Measurements from ENCODE around the gene COQ4. TPM values are rescaled to one million over a fixed set of nuclear protein-coding genes. Genes with fewer than 3 reads are reported as not detected.

COQ4 gene
- total RNA-seq, 1 experiment from 2014 or later, result 28.3 TPM

GRCh38 chr9:128358090-128358489 is 35.5 kb downstream of the COQ4 start:
- H3K27me3 ChIP-seq (ENCODE audit: low read length), result no peaks in the 10 kb centered on the region
- H3K9ac ChIP-seq (ENCODE audit: low read length), result no peak overlapping the region
- DNase-seq, result no peak
- H3K79me2 ChIP-seq (ENCODE audit: low read length), result no peaks in the 10 kb centered on the region
- no peaks in the 10 kb centered on the region for H3K9me3 ChIP-seq (ENCODE audit: low read length)
- H2AFZ ChIP-seq (ENCODE audit: low read length), result no peak overlapping the region
- no peak overlapping the region for H3K4me3 ChIP-seq (ENCODE audit: low read length)
- H3K9me2 ChIP-seq (replicated peaks; ENCODE audit: insufficient read depth, low read length), result no peaks in the 10 kb centered on the region
- H3K27ac ChIP-seq (ENCODE audit: low read length), result no peak overlapping the region
- H3K36me3 ChIP-seq (ENCODE audit: insufficient read depth, low read length), result no peaks in the 10 kb centered on the region
- peaks cover 8% of the 10 kb centered on the region; the same call in 1 of the 2 replicates for H3K4me1 ChIP-seq (ENCODE audit: low read length)
- no peaks in the 10 kb centered on the region for H4K20me1 ChIP-seq (ENCODE audit: insufficient read depth, low read depth, low read length)
- H3K4me2 ChIP-seq (ENCODE audit: low read depth, low read length, poor library complexity, severe bottlenecking), result no peak overlapping the region

DNA sequence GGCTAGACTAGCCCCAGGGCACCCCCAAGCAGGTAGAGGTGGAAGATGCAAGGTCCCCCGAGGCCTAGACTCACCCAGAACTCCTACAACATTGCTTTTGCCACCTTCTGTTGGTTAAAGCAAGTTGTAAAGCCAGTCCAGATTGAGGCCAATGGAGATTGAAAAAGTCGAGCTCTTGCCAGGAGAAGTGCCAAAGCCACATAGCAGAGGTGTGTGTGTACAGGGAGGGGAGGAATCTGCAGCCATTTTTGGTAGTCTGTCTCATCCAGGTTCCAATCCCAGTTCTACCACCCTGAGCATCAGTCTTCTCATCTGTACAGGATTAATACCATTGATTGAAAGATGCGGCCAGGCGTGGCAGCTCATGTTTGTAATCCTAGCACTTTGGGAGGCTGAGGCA is 36.2 kb downstream of the COQ4 start:
- Histone ChIP-seq H3K4me2 (ENCODE audit: low read depth, low read length, poor library complexity, severe bottlenecking) (no peak overlapping the region), H3K79me2 (ENCODE audit: low read length) (no peaks in the 10 kb centered on the region), H3K27ac (ENCODE audit: low read length) (no peak overlapping the region), H3K9me3 (ENCODE audit: low read length) (no peaks in the 10 kb centered on the region), H3K9ac (ENCODE audit: low read length) (no peak overlapping the region), H3K9me2 (replicated peaks; ENCODE audit: insufficient read depth, low read length) (no peaks in the 10 kb centered on the region), H3K36me3 (ENCODE audit: insufficient read depth, low read length) (no peaks in the 10 kb centered on the region), H3K4me1 (ENCODE audit: low read length) (peaks cover 8% of the 10 kb centered on the region; the same call in 1 of the 2 replicates), H3K27me3 (ENCODE audit: low read length) (no peaks in the 10 kb centered on the region), H2AFZ (ENCODE audit: low read length) (no peak overlapping the region), H3K4me3 (ENCODE audit: low read length) (no peak overlapping the region), H4K20me1 (ENCODE audit: insufficient read depth, low read depth, low read length) (no peaks in the 10 kb centered on the region)
- no peak for DNase-seq

DNA sequence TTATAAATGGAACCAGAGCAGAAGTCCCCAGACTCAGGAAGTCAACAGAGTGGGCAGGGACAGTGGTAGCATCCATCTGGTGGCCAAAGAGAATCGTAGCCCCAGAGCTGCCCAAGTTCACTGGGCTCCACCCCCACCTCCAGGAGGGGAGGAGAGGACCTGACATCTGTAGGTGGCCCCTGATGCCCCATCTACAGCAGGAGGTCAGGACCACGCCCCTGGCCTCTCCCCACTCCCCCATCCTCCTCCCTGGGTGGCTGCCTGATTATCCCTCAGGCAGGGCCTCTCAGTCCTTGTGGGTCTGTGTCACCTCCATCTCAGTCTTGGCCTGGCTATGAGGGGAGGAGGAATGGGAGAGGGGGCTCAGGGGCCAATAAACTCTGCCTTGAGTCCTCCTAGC is 38.2 kb downstream of the COQ4 start:
- no peak overlapping the region for H3K27ac ChIP-seq (ENCODE audit: low read length)
- H3K4me1 ChIP-seq (ENCODE audit: low read length), result peaks cover 19% of the 10 kb centered on the region
- no peak overlapping the region for H3K4me2 ChIP-seq (ENCODE audit: low read depth, low read length, poor library complexity, severe bottlenecking)
- no peaks in the 10 kb centered on the region for H3K79me2 ChIP-seq (ENCODE audit: low read length)
- H3K36me3 ChIP-seq (ENCODE audit: insufficient read depth, low read length), result no peaks in the 10 kb centered on the region
- no peak overlapping the region for H3K4me3 ChIP-seq (ENCODE audit: low read length)
- no peaks in the 10 kb centered on the region for H4K20me1 ChIP-seq (ENCODE audit: insufficient read depth, low read depth, low read length)
- no peak overlapping the region for H3K9ac ChIP-seq (ENCODE audit: low read length)
- H3K9me3 ChIP-seq (ENCODE audit: low read length), result no peaks in the 10 kb centered on the region
- no peak for DNase-seq
- no peaks in the 10 kb centered on the region for H3K9me2 ChIP-seq (replicated peaks; ENCODE audit: insufficient read depth, low read length)
- H2AFZ ChIP-seq (ENCODE audit: low read length), result no peak overlapping the region
- H3K27me3 ChIP-seq (ENCODE audit: low read length), result no peaks in the 10 kb centered on the region

DNA sequence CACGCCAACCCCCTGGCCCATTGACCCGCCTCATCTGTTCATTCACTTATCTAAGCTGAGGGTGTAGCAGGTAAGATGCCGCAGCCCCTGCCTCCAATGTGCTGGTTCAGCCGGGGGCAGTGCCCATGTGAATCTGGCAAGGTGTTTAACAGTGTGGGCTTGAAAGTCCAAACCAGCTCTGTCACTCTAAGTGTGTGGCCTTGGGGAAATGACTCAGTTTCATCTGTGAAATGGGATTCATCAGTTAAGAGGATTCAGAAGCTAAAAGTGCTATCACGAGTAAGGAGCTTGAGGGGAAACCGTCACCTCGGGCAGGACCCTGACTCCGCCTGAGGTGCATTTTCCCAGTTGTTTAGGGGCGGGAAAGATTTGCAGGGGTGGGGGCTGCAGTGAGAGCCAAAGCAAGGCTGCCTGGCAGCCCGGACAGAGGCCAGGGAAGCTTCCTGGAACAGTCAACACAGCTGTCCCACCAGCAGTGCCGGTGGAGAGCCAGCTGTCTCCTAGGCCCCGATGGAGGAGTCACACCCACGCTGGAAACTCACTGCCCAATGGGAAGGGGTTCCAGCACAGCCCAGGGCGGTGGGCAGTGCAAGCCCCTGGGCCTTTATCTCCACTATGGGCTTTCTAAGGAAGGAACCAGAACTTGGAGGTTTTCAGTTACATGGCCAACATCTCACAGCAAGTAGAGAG is 38.8 kb downstream of the COQ4 start:
- H3K79me2 ChIP-seq (ENCODE audit: low read length), result no peaks in the 10 kb centered on the region
- peaks cover 19% of the 10 kb centered on the region for H3K4me1 ChIP-seq (ENCODE audit: low read length)
- H3K4me3 ChIP-seq (ENCODE audit: low read length), result no peak overlapping the region
- no peaks in the 10 kb centered on the region for H3K27me3 ChIP-seq (ENCODE audit: low read length)
- DNase-seq, result no peak
- H4K20me1 ChIP-seq (ENCODE audit: insufficient read depth, low read depth, low read length), result no peaks in the 10 kb centered on the region
- H3K36me3 ChIP-seq (ENCODE audit: insufficient read depth, low read length), result no peaks in the 10 kb centered on the region
- H2AFZ ChIP-seq (ENCODE audit: low read length), result peak overlapping the region; percentile 61; the same call in 1 of the 2 replicates
- peak overlapping the region; percentile 56 for H3K4me2 ChIP-seq (ENCODE audit: low read depth, low read length, poor library complexity, severe bottlenecking)
- no peaks in the 10 kb centered on the region for H3K9me2 ChIP-seq (replicated peaks; ENCODE audit: insufficient read depth, low read length)
- H3K9ac ChIP-seq (ENCODE audit: low read length), result peak overlapping the region; percentile 34; the same call in 1 of the 2 replicates
- no peaks in the 10 kb centered on the region for H3K9me3 ChIP-seq (ENCODE audit: low read length)
- H3K27ac ChIP-seq (ENCODE audit: low read length), result no peak overlapping the region

DNA sequence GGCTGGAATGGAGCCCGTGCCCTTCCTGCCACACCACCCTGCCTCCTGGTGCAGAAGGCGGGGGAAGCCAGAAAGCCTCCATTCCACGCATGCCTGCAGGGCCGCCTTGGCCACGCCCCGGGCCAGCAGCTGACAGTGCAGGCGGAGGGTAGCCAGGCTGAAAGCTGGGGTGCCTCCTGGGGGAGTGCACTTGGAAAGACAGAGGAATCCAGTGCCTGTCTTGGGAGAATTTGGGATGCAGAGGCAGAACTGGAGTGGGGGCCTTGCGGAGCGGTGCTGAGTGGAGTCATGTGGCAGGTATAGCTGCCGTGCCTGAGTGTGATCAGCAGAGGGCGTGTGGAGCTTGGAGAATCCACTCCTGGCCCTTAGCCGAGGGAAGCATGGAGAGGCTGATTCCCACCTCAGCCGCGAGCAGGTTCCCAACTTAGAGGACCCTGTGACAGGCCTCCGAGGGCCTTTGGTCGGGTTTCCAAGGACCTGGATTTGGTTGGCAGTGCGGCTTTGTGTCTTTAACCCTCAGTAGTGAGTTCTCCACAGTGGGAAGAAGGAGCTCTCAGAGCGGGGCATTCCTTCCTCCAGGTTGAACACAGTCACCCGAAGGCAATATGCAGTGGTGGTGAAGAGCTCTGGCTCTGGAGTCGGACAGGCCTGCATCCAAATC is 39.5 kb downstream of the COQ4 start:
- Histone ChIP-seq H3K9ac (ENCODE audit: low read length) (peak overlapping the region; percentile 34), H3K36me3 (ENCODE audit: insufficient read depth, low read length) (no peaks in the 10 kb centered on the region), H4K20me1 (ENCODE audit: insufficient read depth, low read depth, low read length) (no peaks in the 10 kb centered on the region), H3K27me3 (ENCODE audit: low read length) (no peaks in the 10 kb centered on the region), H3K9me3 (ENCODE audit: low read length) (no peaks in the 10 kb centered on the region), H2AFZ (ENCODE audit: low read length) (peak overlapping the region; percentile 61; the same call in 1 of the 2 replicates), H3K79me2 (ENCODE audit: low read length) (no peaks in the 10 kb centered on the region), H3K27ac (ENCODE audit: low read length) (no peak overlapping the region), H3K4me1 (ENCODE audit: low read length) (peaks cover 19% of the 10 kb centered on the region), H3K9me2 (replicated peaks; ENCODE audit: insufficient read depth, low read length) (no peaks in the 10 kb centered on the region), H3K4me3 (ENCODE audit: low read length) (peak overlapping the region; percentile 52), H3K4me2 (ENCODE audit: low read depth, low read length, poor library complexity, severe bottlenecking) (peak overlapping the region; percentile 56)
- DNase-seq, result peak; percentile 85

DNA sequence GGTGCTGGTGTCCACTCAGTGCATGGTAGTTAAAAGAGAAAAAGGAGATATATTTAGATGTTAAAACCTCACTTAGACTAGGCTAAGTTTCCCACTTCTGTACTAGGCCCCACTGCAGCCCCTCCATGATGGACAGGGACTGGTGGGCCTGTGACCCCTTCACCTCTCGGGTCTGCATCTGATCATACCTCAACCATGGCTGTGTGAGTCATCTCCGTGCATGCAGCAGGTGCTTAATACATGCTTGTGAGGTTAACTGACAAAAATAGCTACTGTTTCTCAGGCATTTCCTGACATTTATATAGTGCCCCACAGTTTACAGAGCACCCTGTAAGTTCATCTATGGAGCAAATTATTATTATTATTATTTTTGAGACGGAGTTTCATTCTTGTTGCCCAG is 40.1 kb downstream of the COQ4 start:
- H4K20me1 ChIP-seq (ENCODE audit: insufficient read depth, low read depth, low read length), result no peaks in the 10 kb centered on the region
- no peaks in the 10 kb centered on the region for H3K9me2 ChIP-seq (replicated peaks; ENCODE audit: insufficient read depth, low read length)
- no peaks in the 10 kb centered on the region for H3K9me3 ChIP-seq (ENCODE audit: low read length)
- no peak overlapping the region for H3K4me3 ChIP-seq (ENCODE audit: low read length)
- no peaks in the 10 kb centered on the region for H3K36me3 ChIP-seq (ENCODE audit: insufficient read depth, low read length)
- H3K27me3 ChIP-seq (ENCODE audit: low read length), result no peaks in the 10 kb centered on the region
- DNase-seq, result no peak
- no peaks in the 10 kb centered on the region for H3K79me2 ChIP-seq (ENCODE audit: low read length)
- H3K4me2 ChIP-seq (ENCODE audit: low read depth, low read length, poor library complexity, severe bottlenecking), result no peak overlapping the region
- H3K9ac ChIP-seq (ENCODE audit: low read length), result no peak overlapping the region
- H3K4me1 ChIP-seq (ENCODE audit: low read length), result peaks cover 19% of the 10 kb centered on the region
- no peak overlapping the region for H3K27ac ChIP-seq (ENCODE audit: low read length)
- H2AFZ ChIP-seq (ENCODE audit: low read length), result no peak overlapping the region

DNA sequence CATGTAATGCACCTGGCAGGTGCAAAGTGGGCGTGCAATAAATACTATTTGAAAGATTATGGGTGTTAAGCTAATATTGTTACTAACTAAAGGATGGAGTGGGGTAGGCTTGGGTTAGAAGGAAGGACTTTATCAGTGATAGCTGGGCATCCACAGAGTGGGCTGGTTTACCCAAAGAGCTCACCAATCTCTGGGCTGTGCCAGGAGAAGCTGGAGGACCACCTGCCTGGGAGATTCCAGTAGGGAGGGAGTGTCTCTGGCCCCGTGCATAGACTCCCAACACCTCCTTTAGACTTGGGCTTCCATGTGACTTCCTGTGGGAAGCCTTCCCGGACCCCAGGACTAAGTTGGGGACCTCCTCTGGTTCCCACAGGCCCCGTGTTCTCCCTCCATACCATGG is 42.9 kb downstream of the COQ4 start:
- no peak overlapping the region for H2AFZ ChIP-seq (ENCODE audit: low read length)
- peak overlapping the region; percentile 10; the same call in 1 of the 2 replicates for H3K4me3 ChIP-seq (ENCODE audit: low read length)
- no peaks in the 10 kb centered on the region for H3K9me3 ChIP-seq (ENCODE audit: low read length)
- no peaks in the 10 kb centered on the region for H3K36me3 ChIP-seq (ENCODE audit: insufficient read depth, low read length)
- no peaks in the 10 kb centered on the region for H3K27me3 ChIP-seq (ENCODE audit: low read length)
- DNase-seq, result no peak
- no peaks in the 10 kb centered on the region for H3K79me2 ChIP-seq (ENCODE audit: low read length)
- peaks cover 24% of the 10 kb centered on the region for H3K4me1 ChIP-seq (ENCODE audit: low read length)
- peak overlapping the region; percentile 51 for H3K9ac ChIP-seq (ENCODE audit: low read length)
- no peak overlapping the region for H3K27ac ChIP-seq (ENCODE audit: low read length)
- H3K4me2 ChIP-seq (ENCODE audit: low read depth, low read length, poor library complexity, severe bottlenecking), result peak overlapping the region; percentile 52
- H4K20me1 ChIP-seq (ENCODE audit: insufficient read depth, low read depth, low read length), result no peaks in the 10 kb centered on the region
- no peaks in the 10 kb centered on the region for H3K9me2 ChIP-seq (replicated peaks; ENCODE audit: insufficient read depth, low read length)

GRCh38 chr9:128369024-128369706 is 46.5 kb downstream of the COQ4 start:
- peaks cover 25% of the 10 kb centered on the region for H3K4me1 ChIP-seq (ENCODE audit: low read length)
- H3K9me3 ChIP-seq (ENCODE audit: low read length), result no peaks in the 10 kb centered on the region
- H3K4me3 ChIP-seq (ENCODE audit: low read length), result no peak overlapping the region
- no peak for DNase-seq
- no peak overlapping the region for H3K27ac ChIP-seq (ENCODE audit: low read length)
- peaks cover 29% of the 10 kb centered on the region for H3K79me2 ChIP-seq (ENCODE audit: low read length)
- no peak overlapping the region for H2AFZ ChIP-seq (ENCODE audit: low read length)
- H3K9ac ChIP-seq (ENCODE audit: low read length), result no peak overlapping the region
- no peaks in the 10 kb centered on the region for H4K20me1 ChIP-seq (ENCODE audit: insufficient read depth, low read depth, low read length)
- H3K27me3 ChIP-seq (ENCODE audit: low read length), result no peaks in the 10 kb centered on the region
- H3K4me2 ChIP-seq (ENCODE audit: low read depth, low read length, poor library complexity, severe bottlenecking), result no peak overlapping the region
- H3K9me2 ChIP-seq (replicated peaks; ENCODE audit: insufficient read depth, low read length), result no peaks in the 10 kb centered on the region
- H3K36me3 ChIP-seq (ENCODE audit: insufficient read depth, low read length), result peaks cover 9% of the 10 kb centered on the region; the same call in 1 of the 2 replicates

Data from Karpas-422 (cell line).